GM20431 (cell line): ENCODE data around the gene INTS3.

Experiments
- in situ Hi-C: fragments of 300-500 bp; cut with MseI, MboI; formaldehyde crosslinking; loops from one replicate; pipeline ENCODE4 v1.15.0; 2020; ENCODE audit warnings: low sequenced_read_pairs; ENCODE audit not compliant: unreplicated experiment

Gene INTS3

GRCh38 chr1:153805886-153806719 lies 78.3 kb downstream of the INTS3 start:
- in situ Hi-C loops, result no loop called here

GRCh38 chr1:153816283-153816889 lies 88.5 kb downstream of the INTS3 start:
- in situ Hi-C loops, result no loop called here

GRCh38 chr1:153818876-153819275 lies 91.0 kb downstream of the INTS3 start:
- in situ Hi-C loops, result no loop called here
